Body of pancreas (tissue), 4 donors: Measurements from ENCODE around the gene KRTAP5-7.
"Not testable (repeated sequence)": the region's sequence is repeated elsewhere in the genome, so short reads cannot be mapped to it uniquely, and the experiment has no call there.

Source experiments
- POLR2A ChIP-seq, 3 donors: fragments of 450-650 bp; IDR thresholded peaks; one replicate each; pipeline ENCODE4 v1.6.1; 2016; ENCODE audit warnings: antibody characterized with exemption in 3 of 3, mild to moderate bottlenecking in 2 of 3
- TF ChIP-seq, protein P1 (sequence below), 7 experiments: fragments of 450-650 bp in 4 of 7; fragments of 200-600 bp in 3 of 7; sonication (generic) in 3 of 7; IDR thresholded peaks; one replicate each; pipeline ENCODE4 v1.5.1; 2016 to 2019; ENCODE audit warnings: antibody characterized with exemption in 7 of 7

DNA sequence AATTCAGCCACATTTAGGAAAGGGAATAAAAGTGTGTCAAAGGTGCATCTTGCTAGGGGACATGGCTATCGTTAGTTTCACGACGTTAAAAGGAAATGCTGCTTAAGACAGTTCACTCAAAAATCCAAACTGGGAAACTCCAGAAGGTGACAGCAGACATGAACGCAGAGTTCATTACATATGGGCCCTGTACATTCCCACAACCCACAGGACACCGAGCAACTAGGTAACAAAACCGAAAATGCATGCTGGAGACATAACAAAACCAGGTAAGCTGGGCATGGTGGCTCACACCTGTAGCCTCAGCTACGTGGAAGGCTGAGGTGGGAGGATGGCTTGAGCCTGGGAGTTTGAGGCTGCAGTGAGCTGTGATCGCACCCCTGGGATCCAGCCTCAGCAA lies 40.6 kb downstream of the KRTAP5-7 start:
- TF ChIP-seq, protein P1, sequence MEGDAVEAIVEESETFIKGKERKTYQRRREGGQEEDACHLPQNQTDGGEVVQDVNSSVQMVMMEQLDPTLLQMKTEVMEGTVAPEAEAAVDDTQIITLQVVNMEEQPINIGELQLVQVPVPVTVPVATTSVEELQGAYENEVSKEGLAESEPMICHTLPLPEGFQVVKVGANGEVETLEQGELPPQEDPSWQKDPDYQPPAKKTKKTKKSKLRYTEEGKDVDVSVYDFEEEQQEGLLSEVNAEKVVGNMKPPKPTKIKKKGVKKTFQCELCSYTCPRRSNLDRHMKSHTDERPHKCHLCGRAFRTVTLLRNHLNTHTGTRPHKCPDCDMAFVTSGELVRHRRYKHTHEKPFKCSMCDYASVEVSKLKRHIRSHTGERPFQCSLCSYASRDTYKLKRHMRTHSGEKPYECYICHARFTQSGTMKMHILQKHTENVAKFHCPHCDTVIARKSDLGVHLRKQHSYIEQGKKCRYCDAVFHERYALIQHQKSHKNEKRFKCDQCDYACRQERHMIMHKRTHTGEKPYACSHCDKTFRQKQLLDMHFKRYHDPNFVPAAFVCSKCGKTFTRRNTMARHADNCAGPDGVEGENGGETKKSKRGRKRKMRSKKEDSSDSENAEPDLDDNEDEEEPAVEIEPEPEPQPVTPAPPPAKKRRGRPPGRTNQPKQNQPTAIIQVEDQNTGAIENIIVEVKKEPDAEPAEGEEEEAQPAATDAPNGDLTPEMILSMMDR (IDR thresholded peaks at IDR 0.05) = not testable (repeated sequence)
- TF ChIP-seq POLR2A (IDR thresholded peaks at IDR 0.05) = not testable (repeated sequence)
